ENCODE measurements around the gene ZNF425.

DNA sequence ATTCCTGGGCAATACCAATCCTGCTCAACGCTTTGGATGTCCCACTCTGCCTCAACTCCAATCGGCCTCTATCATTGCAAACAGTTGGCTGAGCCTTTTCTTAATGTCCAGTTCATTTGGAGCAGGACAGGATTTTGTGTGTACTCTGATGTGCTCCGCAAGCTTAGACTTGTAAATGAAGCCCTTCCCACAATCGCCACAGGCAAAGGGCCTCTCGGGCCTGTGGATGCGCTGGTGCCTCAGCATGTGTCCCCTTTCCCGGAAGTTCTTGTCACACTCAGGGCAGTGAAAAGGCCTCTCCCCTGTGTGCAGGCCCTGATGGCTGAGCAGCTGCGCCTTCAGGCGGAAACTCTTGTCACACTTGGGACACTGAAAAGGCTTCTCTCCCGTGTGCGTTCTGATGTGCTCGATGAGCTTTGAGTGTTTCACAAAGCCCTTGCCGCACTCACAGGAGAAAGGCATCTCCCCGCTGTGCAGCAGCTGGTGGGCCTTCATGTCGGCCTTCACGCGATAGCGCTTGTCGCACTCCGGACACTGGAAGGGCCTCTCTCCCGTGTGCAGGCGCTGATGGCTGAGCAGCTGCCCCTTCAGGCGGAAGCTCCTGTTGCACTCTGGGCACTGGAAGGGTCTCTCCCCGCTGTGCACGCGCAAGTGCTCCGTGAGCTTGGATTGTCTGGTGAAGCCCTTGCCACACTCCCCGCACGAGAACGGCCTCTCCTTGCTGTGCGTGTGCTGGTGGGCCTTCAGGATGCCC, 55.6 kb downstream of the ZNF425 start:
- TF ChIP-seq ARNTL (CRISPR knock-in tag; IDR thresholded peaks at IDR 0.05; ENCODE audit: borderline replicate concordance, low read depth), result no peak
- TF ChIP-seq OSR1 (CRISPR knock-in tag; IDR thresholded peaks at IDR 0.05), result no peak
- TF ChIP-seq, protein P1, sequence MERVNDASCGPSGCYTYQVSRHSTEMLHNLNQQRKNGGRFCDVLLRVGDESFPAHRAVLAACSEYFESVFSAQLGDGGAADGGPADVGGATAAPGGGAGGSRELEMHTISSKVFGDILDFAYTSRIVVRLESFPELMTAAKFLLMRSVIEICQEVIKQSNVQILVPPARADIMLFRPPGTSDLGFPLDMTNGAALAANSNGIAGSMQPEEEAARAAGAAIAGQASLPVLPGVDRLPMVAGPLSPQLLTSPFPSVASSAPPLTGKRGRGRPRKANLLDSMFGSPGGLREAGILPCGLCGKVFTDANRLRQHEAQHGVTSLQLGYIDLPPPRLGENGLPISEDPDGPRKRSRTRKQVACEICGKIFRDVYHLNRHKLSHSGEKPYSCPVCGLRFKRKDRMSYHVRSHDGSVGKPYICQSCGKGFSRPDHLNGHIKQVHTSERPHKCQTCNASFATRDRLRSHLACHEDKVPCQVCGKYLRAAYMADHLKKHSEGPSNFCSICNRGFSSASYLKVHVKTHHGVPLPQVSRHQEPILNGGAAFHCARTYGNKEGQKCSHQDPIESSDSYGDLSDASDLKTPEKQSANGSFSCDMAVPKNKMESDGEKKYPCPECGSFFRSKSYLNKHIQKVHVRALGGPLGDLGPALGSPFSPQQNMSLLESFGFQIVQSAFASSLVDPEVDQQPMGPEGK (CRISPR knock-in tag; IDR thresholded peaks at IDR 0.05; ENCODE audit: borderline replicate concordance), result no peak
- TF ChIP-seq ZFP3 (CRISPR knock-in tag; IDR thresholded peaks at IDR 0.05), result no peak
- no peak for TF ChIP-seq ZC3H10 (CRISPR knock-in tag; IDR thresholded peaks at IDR 0.05)
- TF ChIP-seq, protein P2, sequence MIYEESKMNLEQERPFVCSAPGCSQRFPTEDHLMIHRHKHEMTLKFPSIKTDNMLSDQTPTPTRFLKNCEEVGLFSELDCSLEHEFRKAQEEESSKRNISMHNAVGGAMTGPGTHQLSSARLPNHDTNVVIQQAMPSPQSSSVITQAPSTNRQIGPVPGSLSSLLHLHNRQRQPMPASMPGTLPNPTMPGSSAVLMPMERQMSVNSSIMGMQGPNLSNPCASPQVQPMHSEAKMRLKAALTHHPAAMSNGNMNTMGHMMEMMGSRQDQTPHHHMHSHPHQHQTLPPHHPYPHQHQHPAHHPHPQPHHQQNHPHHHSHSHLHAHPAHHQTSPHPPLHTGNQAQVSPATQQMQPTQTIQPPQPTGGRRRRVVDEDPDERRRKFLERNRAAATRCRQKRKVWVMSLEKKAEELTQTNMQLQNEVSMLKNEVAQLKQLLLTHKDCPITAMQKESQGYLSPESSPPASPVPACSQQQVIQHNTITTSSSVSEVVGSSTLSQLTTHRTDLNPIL (CRISPR knock-in tag; IDR thresholded peaks at IDR 0.05; ENCODE audit: low read depth), result no peak
- no peak for TF ChIP-seq ZNF565 (CRISPR knock-in tag; conservative IDR thresholded peaks at IDR 0.05; ENCODE audit: low read depth)
- no peak for TF ChIP-seq ESRRG (CRISPR knock-in tag; IDR thresholded peaks at IDR 0.05)
- TF ChIP-seq SNAI2 (CRISPR knock-in tag; IDR thresholded peaks at IDR 0.05), result no peak
- TF ChIP-seq, protein P3, sequence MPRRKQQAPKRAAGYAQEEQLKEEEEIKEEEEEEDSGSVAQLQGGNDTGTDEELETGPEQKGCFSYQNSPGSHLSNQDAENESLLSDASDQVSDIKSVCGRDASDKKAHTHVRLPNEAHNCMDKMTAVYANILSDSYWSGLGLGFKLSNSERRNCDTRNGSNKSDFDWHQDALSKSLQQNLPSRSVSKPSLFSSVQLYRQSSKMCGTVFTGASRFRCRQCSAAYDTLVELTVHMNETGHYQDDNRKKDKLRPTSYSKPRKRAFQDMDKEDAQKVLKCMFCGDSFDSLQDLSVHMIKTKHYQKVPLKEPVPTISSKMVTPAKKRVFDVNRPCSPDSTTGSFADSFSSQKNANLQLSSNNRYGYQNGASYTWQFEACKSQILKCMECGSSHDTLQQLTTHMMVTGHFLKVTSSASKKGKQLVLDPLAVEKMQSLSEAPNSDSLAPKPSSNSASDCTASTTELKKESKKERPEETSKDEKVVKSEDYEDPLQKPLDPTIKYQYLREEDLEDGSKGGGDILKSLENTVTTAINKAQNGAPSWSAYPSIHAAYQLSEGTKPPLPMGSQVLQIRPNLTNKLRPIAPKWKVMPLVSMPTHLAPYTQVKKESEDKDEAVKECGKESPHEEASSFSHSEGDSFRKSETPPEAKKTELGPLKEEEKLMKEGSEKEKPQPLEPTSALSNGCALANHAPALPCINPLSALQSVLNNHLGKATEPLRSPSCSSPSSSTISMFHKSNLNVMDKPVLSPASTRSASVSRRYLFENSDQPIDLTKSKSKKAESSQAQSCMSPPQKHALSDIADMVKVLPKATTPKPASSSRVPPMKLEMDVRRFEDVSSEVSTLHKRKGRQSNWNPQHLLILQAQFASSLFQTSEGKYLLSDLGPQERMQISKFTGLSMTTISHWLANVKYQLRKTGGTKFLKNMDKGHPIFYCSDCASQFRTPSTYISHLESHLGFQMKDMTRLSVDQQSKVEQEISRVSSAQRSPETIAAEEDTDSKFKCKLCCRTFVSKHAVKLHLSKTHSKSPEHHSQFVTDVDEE (CRISPR knock-in tag; IDR thresholded peaks at IDR 0.05), result no peak
- no peak for TF ChIP-seq ZFP30 (CRISPR knock-in tag; IDR thresholded peaks at IDR 0.05)
- no peak for TF ChIP-seq RARB (CRISPR knock-in tag; IDR thresholded peaks at IDR 0.05)
- no peak for TF ChIP-seq BACH2 (CRISPR knock-in tag; IDR thresholded peaks at IDR 0.05; ENCODE audit: borderline replicate concordance)

Data from SK-N-SH treated with all-trans-retinoic acid at 6 μM for 48 hours (cell line).